GM18519 (cell line): ENCODE measurements around the gene SLC46A1.
"Not testable (repeated sequence)": the region's sequence is repeated elsewhere in the genome, so short reads cannot be mapped to it uniquely, and the experiment has no call there.

Experiments
- ATAC-seq: cut with Tn5 transposase; IDR thresholded peaks from one replicate; pipeline ENCODE4 v1.9.1; 2021; ENCODE audit warnings: mild to moderate bottlenecking, moderate library complexity; ENCODE audit not compliant: unreplicated experiment, low FRiP score

Gene SLC46A1

GRCh38 chr17:28405632-28406472 is at the start of gene SLC46A1:
SLC46A1 (minus strand) TSS chr17:28406212; CDS start chr17:28406114, 98 bp downstream.
- no peak for ATAC-seq

GRCh38 chr17:28449859-28450258 is 43.8 kb upstream of the SLC46A1 start:
- no peak for ATAC-seq

DNA sequence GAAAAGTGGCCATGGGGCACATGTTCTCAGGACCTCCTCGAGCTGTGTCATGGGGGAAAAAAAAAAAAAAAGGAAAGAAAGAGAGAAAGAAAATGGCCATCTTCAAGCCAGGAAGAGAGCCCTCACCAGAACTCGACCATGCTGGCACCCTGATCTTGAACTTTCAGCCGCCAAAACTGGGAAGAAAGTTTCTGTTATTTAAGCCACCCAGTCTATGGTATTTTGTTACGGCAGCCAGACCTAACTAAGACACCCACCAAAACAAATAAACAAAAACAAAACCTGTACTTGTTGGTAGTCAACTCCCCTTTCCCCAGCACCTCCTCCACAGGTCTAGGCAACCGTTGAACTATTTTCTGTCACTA is 41.4 kb upstream of the SLC46A1 start:
- ATAC-seq = no peak

GRCh38 chr17:28446716-28447395 is 40.8 kb upstream of the SLC46A1 start:
- ATAC-seq = no peak

GRCh38 chr17:28443901-28444638 is 38.1 kb upstream of the SLC46A1 start:
- ATAC-seq = no peak

DNA sequence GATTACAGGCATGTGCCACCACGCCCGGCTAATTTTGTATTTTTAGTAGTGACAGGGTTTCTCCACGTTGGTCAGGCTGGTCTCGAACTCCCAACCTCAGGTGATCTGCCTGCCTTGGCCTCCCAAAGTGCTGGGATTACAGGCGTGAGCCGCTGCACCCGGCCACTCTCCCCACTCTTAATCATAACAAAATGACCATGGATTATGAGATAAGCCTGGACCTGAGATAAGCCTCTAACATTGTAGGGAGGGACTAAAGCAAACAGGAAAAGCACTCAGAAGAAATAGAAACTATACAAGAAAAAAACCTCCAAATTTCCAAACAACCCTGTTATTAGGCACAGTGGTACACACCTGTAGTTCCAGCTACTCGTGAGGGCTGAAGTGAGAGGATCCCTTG is 28.3 kb upstream of the SLC46A1 start:
- ATAC-seq = not testable (repeated sequence)

DNA sequence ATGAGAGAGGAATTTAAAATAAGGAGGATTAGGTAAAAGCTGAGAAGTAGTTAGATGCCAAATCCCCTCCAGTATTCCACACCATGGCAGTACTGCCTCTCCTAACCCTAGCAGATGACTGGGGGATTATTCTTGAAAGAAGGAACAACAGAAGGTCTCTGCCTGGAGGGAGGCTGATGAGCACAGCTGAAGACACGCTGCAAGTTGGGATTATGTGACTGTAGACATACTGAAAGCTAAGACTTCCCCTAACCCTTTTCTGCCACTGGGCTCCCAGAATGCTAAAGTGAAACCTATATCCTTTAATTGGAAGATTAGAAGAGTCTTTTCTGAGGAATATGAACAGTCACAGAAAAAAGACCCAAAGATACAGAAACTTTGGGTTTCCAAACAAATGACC is 27.7 kb upstream of the SLC46A1 start:
- no peak for ATAC-seq

DNA sequence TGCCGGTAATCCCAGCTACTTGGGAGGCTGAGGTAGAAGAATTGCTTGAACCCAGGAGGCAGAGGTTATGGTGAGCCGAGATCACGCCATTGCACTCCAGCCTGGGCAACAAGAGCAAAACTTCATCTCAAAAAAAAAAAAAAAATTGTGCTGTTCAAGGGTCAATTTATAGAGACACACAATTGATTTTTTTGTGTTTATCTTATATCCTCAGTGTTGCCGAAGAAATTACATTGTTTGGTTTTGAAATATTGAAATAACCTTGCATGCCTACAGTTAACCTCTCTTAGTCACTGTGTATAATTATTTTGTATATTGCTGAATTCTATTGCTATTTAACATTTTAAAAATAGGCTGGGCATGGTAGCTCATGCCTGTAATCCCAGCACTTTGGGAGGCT is 22.0 kb upstream of the SLC46A1 start:
- not testable (repeated sequence) for ATAC-seq

DNA sequence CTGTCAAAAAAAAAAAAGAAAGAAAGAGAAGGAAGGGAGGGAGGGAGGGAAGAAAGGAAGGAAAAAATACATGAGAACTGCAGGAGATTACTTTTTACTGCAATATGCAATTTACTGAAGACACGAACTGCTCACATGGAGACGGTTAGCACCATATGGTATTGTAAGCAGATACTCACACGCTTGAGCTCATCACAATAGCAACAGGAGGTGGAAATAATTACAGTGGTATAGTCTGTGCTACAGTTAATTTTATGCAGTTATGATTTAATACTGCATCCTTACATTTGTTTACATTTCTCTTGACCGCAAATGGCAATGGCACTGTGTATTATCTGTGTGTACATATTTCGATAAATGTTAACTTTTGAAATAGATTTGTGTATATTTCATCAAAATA is 21.4 kb upstream of the SLC46A1 start:
- ATAC-seq = no peak

GRCh38 chr17:28426081-28426519 is 20.1 kb upstream of the SLC46A1 start:
- no peak for ATAC-seq

GRCh38 chr17:28425206-28425605 is 19.2 kb upstream of the SLC46A1 start:
- no peak for ATAC-seq

DNA sequence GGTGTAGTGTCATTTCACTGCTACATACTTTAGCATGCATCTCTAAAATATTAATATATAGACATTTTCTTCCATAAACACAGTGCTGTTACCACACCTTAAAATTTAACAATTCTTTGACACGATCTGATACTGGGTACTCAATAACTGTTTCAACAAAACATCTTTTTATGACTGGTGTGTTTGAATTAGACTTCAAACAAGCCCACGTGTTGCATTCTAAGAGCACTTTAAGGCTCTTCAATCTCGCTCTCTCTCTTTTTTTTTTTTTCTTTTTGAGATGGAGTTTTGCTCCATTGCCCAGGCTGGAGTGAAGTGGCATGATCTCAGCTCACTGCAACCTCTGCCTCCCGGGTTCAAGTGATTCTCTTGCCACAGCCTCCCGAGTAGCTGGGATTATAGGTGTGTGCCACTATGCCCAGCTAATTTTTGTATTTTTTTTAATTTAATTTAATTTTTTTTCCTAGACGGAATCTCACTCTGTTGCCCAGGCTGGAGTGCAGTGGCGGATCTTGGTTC is 15.8 kb upstream of the SLC46A1 start:
- ATAC-seq = no peak

GRCh38 chr17:28416703-28417311 is 10.8 kb upstream of the SLC46A1 start:
- ATAC-seq = no peak

GRCh38 chr17:28415886-28416285 is 9.9 kb upstream of the SLC46A1 start:
- no peak for ATAC-seq

GRCh38 chr17:28413804-28414203 is 7.8 kb upstream of the SLC46A1 start:
- ATAC-seq = no peak

DNA sequence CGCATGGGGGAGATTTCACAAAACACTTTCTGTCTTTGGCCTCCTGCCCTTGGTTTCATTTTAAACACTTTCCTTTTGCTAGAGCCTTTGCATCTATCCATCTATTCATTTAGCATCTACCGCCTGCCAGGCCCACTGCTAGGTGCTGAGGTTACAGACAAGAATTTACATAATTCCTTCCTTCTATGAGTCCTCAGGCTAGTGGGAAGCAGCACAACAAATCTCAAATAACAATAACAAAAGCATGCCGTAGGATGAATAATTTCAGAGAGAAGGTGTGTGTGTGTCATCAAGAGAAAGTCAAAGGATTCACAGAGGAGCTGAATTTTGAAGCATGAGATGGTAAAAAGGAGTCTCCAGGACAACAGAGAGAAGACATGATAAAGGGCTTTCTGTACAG is 6.1 kb upstream of the SLC46A1 start:
- no peak for ATAC-seq

GRCh38 chr17:28407974-28408306 is 1.9 kb upstream of the SLC46A1 start:
- ATAC-seq = no peak

DNA sequence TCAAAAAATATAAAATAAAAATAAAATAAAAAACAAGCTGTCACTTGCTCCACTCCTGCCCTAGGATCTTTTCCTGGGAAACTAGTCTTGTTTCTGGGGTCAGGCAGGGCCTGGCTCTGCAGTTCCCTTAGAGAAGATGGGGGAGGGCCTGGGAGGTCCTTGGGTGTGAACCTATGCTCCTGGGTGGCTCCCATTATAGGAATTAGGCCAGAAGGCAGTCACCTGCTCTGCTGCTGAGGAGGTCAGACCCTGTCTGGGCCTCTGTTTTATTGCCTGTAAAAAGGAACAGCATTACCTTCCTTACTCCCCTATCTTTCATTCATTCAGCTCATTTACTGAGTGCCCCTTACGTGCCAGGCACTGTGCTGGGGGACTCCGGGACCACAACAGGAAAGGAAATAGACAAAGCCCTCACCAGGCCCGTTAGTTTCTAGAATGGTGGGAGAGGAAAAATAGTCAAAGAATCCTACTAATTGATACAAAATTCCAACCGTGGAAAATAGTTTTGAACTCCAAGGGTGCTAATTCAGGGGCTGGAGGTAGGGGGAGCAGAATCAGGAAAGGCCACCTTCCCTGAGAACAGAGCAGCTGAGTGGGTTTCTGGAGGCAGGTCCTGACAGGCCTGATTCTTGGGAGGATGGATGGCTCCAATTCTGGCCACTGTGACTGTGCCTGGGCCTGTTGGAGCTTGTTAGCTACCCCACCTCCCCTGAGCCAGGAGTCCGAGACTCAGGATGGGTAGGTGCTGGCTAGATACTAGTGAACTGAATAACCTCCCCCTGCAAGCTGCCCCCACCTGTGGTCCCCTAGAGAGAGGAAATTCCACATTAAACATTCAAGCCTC is 1.3 kb upstream of the SLC46A1 start:
- no peak for ATAC-seq

DNA sequence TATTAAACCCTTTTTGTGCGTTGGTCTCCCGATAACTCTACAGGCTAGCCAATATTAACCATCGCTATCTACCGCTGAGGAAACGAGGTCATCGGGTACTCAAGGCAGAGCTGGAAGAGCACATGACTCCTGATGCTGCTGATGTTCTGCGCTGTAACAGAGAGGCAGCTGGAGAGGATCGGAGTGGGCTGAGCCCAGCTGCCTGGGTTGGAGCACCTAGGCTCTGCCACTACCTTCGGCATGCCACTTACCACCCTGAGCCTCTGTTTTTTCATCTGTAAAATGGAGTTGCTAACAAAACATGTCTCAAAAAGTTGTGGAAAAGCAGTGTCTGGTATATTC is 432 bp upstream of the SLC46A1 start:
- ATAC-seq = no peak
